ENCODE results near the gene JCAD. TPM values are rescaled to one million over a fixed set of nuclear protein-coding genes. Genes with fewer than 3 reads are reported as not detected.

Gene JCAD
- total RNA-seq, 4 donors from 2014 or later: 0.91 to 23.1 (median 5.5) TPM

DNA sequence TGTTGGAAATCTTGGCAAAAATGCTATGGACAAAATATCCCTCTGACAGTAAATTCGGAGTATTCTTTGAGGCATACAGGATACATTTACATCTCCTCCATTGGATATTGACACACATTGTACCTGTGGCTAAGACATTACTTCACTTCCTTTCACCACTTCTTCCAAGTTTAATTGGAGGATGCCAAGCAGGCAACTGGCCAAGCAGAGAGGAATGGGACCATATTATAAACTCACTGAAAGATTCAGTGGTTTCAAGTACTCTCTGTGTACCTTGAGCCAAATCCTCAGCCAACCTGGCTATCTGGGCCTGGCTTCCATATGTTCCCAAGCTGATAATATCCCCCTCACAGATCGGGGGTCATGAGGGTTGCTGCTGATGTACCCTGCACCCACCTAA is 14.7 kb upstream of the JCAD start:
- 80 to 93% methylated on average over 1 to 2 of the region's 2 CpGs for WGBS, 2 donors
- intact Hi-C loops (cut with DNase I): no loop called here
- no peaks in the 10 kb centered on the region for H3K36me3 ChIP-seq
- H3K9me3 ChIP-seq: no peaks in the 10 kb centered on the region
- no peak overlapping the region for H3K27ac ChIP-seq
- TF ChIP-seq, protein P1, sequence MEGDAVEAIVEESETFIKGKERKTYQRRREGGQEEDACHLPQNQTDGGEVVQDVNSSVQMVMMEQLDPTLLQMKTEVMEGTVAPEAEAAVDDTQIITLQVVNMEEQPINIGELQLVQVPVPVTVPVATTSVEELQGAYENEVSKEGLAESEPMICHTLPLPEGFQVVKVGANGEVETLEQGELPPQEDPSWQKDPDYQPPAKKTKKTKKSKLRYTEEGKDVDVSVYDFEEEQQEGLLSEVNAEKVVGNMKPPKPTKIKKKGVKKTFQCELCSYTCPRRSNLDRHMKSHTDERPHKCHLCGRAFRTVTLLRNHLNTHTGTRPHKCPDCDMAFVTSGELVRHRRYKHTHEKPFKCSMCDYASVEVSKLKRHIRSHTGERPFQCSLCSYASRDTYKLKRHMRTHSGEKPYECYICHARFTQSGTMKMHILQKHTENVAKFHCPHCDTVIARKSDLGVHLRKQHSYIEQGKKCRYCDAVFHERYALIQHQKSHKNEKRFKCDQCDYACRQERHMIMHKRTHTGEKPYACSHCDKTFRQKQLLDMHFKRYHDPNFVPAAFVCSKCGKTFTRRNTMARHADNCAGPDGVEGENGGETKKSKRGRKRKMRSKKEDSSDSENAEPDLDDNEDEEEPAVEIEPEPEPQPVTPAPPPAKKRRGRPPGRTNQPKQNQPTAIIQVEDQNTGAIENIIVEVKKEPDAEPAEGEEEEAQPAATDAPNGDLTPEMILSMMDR (IDR thresholded peaks at IDR 0.05): no peak
- TF ChIP-seq POLR2A (IDR thresholded peaks at IDR 0.05): no peak
- DNase-seq: no peak
- H3K27me3 ChIP-seq: no peaks in the 10 kb centered on the region
- no peak overlapping the region for H3K4me3 ChIP-seq
- H3K4me1 ChIP-seq: no peaks in the 10 kb centered on the region

GRCh38 chr10:30073767-30074060 is 14.3 kb upstream of the JCAD start:
- DNase-seq: no peak
- H3K27me3 ChIP-seq: no peaks in the 10 kb centered on the region
- TF ChIP-seq POLR2A (IDR thresholded peaks at IDR 0.05): no peak
- TF ChIP-seq, protein P1 (IDR thresholded peaks at IDR 0.05): no peak
- no peak overlapping the region for H3K4me3 ChIP-seq
- H3K36me3 ChIP-seq: no peaks in the 10 kb centered on the region
- no peak overlapping the region for H3K27ac ChIP-seq
- WGBS, 2 donors: 76 to 81% methylated on average over 4 of the region's 4 CpGs
- intact Hi-C loops (cut with DNase I): no loop called here
- no peaks in the 10 kb centered on the region for H3K9me3 ChIP-seq
- no peaks in the 10 kb centered on the region for H3K4me1 ChIP-seq

GRCh38 chr10:30073045-30073766 is 13.8 kb upstream of the JCAD start:
- Histone ChIP-seq H3K36me3 (no peaks in the 10 kb centered on the region), H3K27me3 (no peaks in the 10 kb centered on the region), H3K27ac (no peak overlapping the region), H3K4me1 (no peaks in the 10 kb centered on the region), H3K4me3 (no peak overlapping the region), H3K9me3 (no peaks in the 10 kb centered on the region)
- TF ChIP-seq, protein P1 (IDR thresholded peaks at IDR 0.05): no peak
- no peak for TF ChIP-seq POLR2A (IDR thresholded peaks at IDR 0.05)
- 91 to 93% methylated on average over 6 of the region's 6 CpGs for WGBS, 2 donors
- intact Hi-C loops (cut with DNase I): no loop called here
- no peak for DNase-seq

- intact Hi-C loops (cut with DNase I): no loop called here
- H3K4me3 ChIP-seq: no peak overlapping the region
- H3K27ac ChIP-seq: no peak overlapping the region
- no peaks in the 10 kb centered on the region for H3K9me3 ChIP-seq
- H3K4me1 ChIP-seq: no peaks in the 10 kb centered on the region
- H3K27me3 ChIP-seq: no peaks in the 10 kb centered on the region
- TF ChIP-seq, protein P1 (IDR thresholded peaks at IDR 0.05): no peak
- no peak for TF ChIP-seq POLR2A (IDR thresholded peaks at IDR 0.05)
- no peak for DNase-seq
- no peaks in the 10 kb centered on the region for H3K36me3 ChIP-seq
Measured at GRCh38 chr10:30072068-30072467, 12.7 kb upstream of the JCAD start.

DNA sequence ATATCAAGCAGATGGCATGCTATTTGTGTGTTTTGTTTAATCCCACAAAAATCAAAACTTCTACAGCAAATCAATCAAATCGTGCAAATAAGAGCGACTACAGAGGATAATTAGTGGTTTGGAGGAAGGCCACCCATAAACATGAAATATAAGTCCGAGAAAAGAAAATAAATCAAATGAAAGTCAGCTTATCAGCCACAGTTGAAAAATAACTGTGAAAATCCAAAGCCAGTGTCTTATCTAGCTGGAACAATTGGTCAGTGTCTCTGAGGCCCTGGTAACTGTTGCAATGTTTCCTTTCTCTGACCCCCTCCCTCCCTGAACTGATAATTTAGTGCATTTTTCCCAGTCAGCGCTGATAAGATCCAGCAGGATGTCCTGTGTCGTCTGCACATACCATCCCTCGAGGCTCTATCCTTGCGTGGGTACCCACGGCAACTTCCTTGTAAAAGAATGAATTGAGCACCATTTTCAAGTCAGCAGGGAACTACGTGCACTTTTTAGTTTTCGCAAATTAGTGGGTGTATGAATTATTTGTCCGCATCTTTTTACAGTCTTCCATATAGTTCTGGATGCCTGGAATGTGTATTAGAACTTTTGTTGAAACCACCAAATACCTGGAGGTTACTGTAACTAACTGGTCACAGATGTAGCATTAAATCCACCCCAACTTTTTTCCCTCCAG is 10.8 kb upstream of the JCAD start:
- Histone ChIP-seq H3K36me3 (no peaks in the 10 kb centered on the region), H3K9me3 (no peaks in the 10 kb centered on the region), H3K27me3 (no peaks in the 10 kb centered on the region), H3K4me1 (no peaks in the 10 kb centered on the region), H3K4me3 (no peak overlapping the region), H3K27ac (no peak overlapping the region)
- intact Hi-C loops (cut with DNase I): no loop called here
- WGBS, 2 donors: 72 to 75% methylated on average over 11 of the region's 11 CpGs
- no peak for DNase-seq
- no peak for TF ChIP-seq POLR2A (IDR thresholded peaks at IDR 0.05)
- TF ChIP-seq, protein P1 (IDR thresholded peaks at IDR 0.05): no peak
